ENCODE measurements around the gene TRIM8.

Gene TRIM8

DNA sequence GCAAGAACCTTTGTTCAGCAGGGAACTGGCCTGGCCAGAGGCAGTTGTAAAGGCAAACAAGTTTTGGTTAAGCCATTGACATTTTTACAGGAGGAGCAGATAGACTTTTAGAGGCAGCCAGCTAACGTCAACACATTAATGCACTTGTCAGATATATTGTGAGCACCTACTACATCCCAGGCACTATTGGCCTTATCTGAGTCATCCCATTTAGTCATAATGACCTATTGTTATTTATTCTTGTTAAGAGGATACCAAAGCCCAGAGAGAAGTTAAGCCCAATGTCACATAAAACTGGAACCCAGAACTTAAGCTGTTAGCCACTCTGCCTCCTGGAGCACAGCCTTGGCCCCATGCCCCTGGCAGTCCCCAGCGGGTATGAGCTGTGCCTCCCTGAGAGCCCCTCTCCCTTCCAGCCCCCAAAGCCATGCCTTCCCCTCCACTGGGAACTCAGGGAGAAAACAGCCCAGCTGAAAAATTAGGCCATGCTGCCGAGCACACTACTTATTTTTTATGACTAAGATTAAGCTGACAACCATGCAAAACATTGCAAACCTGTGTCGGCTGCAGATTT is 32.7 kb upstream of the TRIM8 start:
- TF ChIP-seq, protein P1, sequence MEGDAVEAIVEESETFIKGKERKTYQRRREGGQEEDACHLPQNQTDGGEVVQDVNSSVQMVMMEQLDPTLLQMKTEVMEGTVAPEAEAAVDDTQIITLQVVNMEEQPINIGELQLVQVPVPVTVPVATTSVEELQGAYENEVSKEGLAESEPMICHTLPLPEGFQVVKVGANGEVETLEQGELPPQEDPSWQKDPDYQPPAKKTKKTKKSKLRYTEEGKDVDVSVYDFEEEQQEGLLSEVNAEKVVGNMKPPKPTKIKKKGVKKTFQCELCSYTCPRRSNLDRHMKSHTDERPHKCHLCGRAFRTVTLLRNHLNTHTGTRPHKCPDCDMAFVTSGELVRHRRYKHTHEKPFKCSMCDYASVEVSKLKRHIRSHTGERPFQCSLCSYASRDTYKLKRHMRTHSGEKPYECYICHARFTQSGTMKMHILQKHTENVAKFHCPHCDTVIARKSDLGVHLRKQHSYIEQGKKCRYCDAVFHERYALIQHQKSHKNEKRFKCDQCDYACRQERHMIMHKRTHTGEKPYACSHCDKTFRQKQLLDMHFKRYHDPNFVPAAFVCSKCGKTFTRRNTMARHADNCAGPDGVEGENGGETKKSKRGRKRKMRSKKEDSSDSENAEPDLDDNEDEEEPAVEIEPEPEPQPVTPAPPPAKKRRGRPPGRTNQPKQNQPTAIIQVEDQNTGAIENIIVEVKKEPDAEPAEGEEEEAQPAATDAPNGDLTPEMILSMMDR (IDR thresholded peaks at IDR 0.05; ENCODE audit: low read depth, low read length, missing control alignments), result no peak
- Histone ChIP-seq H3K36me3 (replicated peaks) (peaks cover 2% of the 10 kb centered on the region), H3K27me3 (replicated peaks) (no peaks in the 10 kb centered on the region), H3K4me3 (ENCODE audit: low read depth, low read length) (no peak overlapping the region), H3K27ac (no peak overlapping the region)
- in situ Hi-C loops (cut with HindIII; ENCODE audit: low pct_ligation_motif_present, low sequenced_read_pairs), result no loop called here
- no peak for DNase-seq

DNA sequence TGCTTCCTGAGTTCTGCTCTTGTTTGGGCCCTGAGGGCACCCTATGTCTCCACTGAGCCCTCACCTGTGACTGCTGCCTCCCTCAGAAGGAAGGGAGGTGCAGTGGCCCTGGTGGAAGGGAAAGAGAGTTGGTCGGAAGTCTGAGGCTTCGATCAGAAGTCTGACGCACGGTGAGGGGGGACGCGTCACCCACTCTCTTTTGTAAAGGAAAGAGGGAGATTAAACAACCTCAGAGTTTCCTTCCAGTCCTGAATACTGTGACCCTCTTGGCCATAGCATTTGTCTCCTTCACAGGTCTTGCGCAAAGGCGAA is 31.4 kb upstream of the TRIM8 start:
- Histone ChIP-seq H3K36me3 (replicated peaks) (peaks cover 10% of the 10 kb centered on the region), H3K27me3 (replicated peaks) (no peaks in the 10 kb centered on the region), H3K27ac (no peak overlapping the region), H3K4me3 (ENCODE audit: low read depth, low read length) (no peak overlapping the region)
- DNase-seq, result no peak
- in situ Hi-C loops (cut with HindIII; ENCODE audit: low pct_ligation_motif_present, low sequenced_read_pairs), result no loop called here
- TF ChIP-seq, protein P1 (IDR thresholded peaks at IDR 0.05; ENCODE audit: low read depth, low read length, missing control alignments), result no peak

DNA sequence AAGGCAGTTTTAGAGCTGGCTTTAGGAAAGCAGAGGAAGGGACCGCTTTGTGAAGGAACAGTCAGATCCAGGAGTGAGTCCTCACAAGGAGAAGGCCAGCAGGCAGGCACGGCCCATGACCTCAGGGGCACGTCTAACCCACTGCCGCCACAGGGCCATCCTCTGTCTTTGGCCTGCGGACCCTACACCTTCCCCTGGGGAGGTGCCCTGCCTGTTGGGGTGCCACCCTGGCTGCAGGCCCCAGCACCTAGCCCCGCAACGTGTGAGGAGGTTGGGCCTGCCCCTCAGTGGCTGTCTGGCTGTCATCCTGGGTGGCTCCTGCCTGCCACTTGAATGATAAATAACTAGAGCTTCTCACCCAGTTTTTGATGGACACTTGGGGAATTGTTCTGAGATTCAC is 31.0 kb upstream of the TRIM8 start:
- in situ Hi-C loops (cut with HindIII; ENCODE audit: low pct_ligation_motif_present, low sequenced_read_pairs), result no loop called here
- TF ChIP-seq, protein P1 (IDR thresholded peaks at IDR 0.05; ENCODE audit: low read depth, low read length, missing control alignments), result no peak
- H3K27ac ChIP-seq, result no peak overlapping the region
- no peaks in the 10 kb centered on the region for H3K27me3 ChIP-seq (replicated peaks)
- H3K36me3 ChIP-seq (replicated peaks), result peaks cover 10% of the 10 kb centered on the region
- no peak for DNase-seq
- H3K4me3 ChIP-seq (ENCODE audit: low read depth, low read length), result no peak overlapping the region

DNA sequence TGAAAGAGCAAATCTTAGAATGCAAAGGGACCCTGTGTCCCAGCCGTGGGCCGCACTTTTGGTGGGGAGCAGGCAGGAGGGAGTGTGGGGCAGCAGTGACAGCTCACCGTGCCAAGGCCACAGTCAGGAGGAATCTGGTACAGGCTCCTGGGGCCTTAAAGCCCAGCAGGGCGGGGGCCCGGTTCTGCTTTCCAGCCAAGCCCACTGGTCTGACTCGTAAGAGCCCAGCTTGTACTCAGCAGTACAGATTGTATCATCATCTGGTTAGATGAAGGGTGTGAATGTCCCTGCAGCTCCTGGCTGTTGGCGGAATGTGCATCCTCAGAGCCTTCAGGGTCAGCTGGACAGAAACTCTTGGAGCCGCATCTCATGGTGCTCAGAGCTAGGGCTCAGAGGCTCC is 30.5 kb upstream of the TRIM8 start:
- H3K4me3 ChIP-seq (ENCODE audit: low read depth, low read length), result no peak overlapping the region
- TF ChIP-seq, protein P1 (IDR thresholded peaks at IDR 0.05; ENCODE audit: low read depth, low read length, missing control alignments), result no peak
- no peak overlapping the region for H3K27ac ChIP-seq
- H3K27me3 ChIP-seq (replicated peaks), result no peaks in the 10 kb centered on the region
- H3K36me3 ChIP-seq (replicated peaks), result peaks cover 10% of the 10 kb centered on the region
- in situ Hi-C loops (cut with HindIII; ENCODE audit: low pct_ligation_motif_present, low sequenced_read_pairs), result no loop called here
- DNase-seq, result no peak

DNA sequence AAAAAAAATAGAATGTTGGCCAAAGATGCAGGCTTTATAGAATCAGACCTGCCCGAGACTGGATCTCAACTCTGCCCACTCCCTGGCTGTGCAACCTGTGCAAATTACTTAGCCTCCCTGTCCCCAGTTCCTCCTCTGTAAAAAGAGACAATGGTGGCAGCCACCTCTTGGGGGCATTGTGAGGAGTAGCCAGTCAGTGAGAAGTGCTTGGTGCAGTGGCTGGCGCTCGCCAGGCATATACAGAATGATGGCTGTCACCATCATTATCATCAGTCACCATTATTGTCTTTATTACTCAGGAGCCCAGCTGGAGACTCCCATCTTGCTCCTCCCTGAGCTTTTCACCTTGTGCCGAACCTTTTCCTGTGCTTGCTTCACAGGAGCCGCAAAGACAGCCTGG is 29.4 kb upstream of the TRIM8 start:
- no peak for DNase-seq
- H3K4me3 ChIP-seq (ENCODE audit: low read depth, low read length), result no peak overlapping the region
- in situ Hi-C loops (cut with HindIII; ENCODE audit: low pct_ligation_motif_present, low sequenced_read_pairs), result no loop called here
- H3K27ac ChIP-seq, result no peak overlapping the region
- TF ChIP-seq, protein P1 (IDR thresholded peaks at IDR 0.05; ENCODE audit: low read depth, low read length, missing control alignments), result no peak
- H3K27me3 ChIP-seq (replicated peaks), result no peaks in the 10 kb centered on the region
- H3K36me3 ChIP-seq (replicated peaks), result peaks cover 10% of the 10 kb centered on the region

DNA sequence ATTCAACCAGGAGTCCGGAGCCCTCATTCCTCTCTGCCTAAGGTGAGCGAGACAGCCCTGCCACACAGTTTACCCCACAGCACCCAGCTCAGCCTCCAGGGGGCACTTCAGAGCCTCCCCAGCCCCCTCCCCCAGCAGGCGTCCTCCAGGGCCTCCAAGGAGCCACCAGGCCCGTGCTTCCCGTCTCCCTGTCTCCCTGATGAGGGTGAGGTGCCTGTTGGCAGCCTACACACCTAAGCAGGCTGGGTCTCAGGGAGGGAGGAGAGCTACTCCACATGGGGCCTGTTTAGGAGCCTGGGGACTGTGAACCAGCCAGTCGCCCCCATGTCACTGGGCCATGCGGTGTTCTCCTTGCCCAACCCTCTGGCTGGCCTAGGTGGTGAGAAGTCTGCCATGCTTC is 28.9 kb upstream of the TRIM8 start:
- Histone ChIP-seq H3K36me3 (replicated peaks) (peaks cover 10% of the 10 kb centered on the region), H3K27ac (no peak overlapping the region), H3K27me3 (replicated peaks) (no peaks in the 10 kb centered on the region), H3K4me3 (ENCODE audit: low read depth, low read length) (no peak overlapping the region)
- in situ Hi-C loops (cut with HindIII; ENCODE audit: low pct_ligation_motif_present, low sequenced_read_pairs), result no loop called here
- no peak for DNase-seq
- TF ChIP-seq, protein P1 (IDR thresholded peaks at IDR 0.05; ENCODE audit: low read depth, low read length, missing control alignments), result peak; percentile 68

Measured in brain microvascular endothelial cell (primary cell).